Suppressor macrophage treated with lipopolysaccharide for 1 hour (primary cell): ENCODE results near the gene PYY.
"Not testable (repeated sequence)": the region's sequence is repeated elsewhere in the genome, so short reads cannot be mapped to it uniquely, and the experiment has no call there.

Source experiments
- DNase-seq, 3 donors: peaks; one replicate each; pipeline ENCODE4 v3.0.0-alpha.2; 2020 to 2022

PYY gene

DNA sequence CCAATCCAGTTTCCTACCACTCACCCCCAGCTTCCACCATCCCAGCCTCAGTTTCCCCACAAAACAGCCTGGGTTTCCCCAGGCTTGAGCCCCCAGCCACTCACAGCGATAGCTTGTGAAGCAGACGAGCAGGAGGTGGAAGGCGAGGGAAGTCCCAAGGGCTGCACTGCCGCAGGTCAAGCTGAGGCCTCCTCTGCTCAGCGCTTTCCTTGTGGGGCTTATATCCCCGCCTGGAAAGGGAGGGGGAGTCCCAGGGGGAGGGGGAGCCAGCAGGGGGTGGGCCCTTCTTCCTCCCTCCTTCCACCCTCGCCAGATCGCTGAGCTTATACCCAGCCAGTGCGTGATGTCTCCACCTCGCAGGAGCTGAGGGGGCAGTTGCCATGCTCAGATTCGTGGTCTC, at the start of gene PYY:
Gene PYY (minus strand): TSS at position 195 of the 400 bp plus-strand sequence. CDS start 457 bp downstream, outside the sequence.
- no peak for DNase-seq

DNA sequence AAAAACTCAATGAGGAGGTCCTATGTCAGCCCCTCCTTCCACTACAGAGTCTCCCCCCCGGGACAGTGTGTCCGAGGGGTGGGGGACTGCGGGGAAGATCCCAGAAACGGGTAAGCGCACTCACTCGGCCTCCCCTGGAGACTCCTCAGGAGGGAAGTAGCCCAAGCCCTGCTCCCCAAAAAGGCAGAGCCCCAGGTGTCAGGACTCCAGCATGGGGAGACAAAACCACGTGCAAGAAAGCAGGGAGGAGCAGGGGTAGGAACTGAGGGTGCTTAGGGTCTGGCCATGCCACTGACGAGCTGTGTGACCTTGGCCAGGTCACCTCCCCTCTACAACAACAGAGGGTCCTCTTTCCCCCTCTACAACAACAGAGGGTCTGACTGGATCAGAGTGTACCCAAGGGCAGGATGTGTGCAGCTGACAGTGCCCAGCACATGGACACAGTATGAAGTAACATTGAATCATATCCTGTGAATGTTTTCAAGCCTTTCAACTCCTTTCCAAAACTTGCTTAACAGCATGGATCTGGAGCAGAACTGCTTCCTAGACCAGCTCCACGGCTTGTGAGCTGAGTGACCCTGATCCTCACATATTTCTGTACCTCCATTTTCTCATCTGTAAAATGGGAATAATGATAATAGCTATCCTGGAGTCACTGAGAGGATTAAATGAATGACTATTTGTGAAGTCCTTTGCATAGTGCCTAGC, 48.6 kb upstream of the PYY start:
- peak in 2 of 3 donors; percentile 22 to 25 for DNase-seq

DNA sequence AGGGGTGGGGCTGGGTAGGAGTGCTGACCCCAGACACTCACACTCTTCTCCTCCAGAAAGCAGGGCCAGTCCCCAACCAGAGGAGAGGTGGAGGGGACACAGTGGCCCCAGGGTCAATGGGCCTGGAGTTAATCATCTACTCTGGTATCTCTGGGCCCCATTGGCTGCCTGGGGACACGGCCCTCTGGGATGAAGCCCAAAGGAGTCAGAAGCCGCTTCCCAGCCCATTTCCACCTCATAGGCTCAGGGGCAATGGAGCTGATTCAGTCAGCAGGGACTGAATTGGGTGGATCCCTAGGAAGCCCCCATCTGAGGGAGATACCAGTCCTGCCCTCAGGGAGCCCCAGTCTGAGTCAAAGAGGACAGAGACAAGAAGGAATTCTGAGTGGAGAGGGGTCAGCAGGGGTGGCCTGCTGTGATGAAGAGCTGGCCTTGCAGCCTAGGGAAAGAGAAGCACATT, 47.8 kb upstream of the PYY start:
- no peak for DNase-seq

DNA sequence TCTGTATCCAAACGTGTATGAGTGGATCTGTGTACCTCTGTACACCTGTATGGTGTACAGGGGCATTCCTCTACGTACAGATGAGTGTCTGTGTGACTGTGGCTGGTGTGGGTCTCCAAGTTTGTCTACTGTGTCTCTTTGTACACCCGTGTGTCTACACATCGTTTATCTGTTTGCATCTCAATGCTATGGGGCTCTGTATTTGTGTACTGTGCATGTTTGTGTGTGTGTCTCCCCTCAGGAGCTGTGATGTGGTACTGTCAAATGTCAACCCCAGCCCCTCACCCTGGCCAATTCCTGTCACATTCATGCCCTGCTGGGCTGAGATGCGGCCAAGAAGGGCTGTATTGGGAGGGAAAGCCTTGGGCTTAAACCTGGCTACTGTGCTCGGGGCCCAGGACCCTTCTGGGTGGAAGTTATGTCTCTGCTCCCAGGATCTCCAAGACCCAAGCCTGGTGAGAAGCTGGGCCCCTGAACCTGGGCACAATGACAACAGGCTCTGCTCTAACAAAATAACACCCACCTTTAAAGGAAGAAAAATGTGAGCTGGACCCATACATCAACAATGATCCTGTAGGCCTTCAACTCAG, 47.2 kb upstream of the PYY start:
- DNase-seq = no peak

DNA sequence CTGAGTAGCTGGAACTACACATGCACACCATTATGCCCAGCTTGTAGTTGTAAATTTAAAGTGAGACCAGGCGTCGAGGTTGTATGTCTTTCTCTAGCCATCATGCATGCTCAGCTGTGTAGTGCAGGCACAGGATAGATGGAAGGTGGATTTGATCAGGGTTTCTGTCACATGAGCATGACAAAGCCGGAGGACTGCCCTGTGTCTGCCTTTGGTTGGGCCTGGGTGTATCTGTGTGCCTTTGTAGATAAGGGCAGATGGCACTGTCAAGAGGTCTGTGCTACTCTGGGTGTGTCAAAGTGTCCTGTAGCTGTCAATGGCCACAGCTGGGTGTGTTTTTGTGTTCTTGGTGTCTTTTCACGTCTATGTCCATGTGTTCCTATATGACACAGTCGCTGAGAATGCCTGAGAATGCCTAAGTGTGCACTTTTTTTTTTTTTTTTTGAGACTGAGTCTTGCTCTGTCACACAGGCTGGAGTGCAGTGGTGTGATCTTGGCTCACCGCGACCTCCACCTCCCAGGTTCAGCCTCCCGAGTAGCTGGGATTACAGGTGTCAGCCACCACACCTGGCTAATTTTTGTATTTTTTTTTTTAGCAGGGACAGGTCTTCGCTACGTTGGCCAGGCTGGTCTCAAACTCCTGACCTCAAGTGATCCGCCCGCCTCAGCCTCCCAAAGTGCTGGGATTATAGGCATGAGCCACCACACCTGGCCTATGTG, 46.6 kb upstream of the PYY start:
- DNase-seq = no peak

DNA sequence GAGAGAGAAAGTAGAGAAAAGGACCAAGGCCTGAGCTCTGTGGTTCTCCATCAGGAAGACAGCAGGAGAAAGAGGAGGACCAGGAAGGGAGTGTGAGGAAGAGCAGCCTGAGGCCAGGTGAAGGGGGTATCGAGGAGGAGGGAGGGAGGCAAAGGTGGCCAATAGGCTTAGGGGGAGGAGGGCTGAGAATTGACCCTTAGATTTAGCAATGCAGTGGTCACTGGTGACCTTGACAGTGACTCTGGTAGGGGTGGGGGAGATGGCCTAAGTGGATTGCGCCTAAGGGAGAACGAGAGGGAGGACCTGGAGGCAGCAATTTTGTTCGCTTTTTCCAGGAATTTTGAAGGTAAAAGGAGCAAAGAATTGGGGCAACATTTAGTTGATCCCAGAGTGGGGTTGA, 45.3 kb upstream of the PYY start:
- DNase-seq = no peak

DNA sequence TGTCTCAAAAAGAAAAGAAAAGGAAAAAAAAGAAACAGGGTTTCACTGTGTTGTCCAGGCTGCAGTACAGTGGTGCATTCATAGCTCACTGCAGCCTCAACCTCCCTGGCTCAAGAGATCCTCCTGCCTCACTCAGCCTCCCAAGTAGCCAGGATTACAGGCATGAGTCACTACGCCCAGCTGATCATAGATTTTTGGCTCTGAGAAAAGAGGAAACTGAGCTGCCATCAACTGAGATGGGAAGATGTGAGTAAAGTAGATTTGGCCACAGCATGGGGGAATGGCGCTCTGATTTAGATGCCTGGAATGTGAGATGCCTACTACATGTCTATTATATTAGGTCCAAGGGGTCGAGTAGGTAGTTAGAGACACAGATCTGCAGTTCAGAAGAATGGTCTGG, 44.8 kb upstream of the PYY start:
- peak; percentile 72 to 80 (median 79) for DNase-seq

DNA sequence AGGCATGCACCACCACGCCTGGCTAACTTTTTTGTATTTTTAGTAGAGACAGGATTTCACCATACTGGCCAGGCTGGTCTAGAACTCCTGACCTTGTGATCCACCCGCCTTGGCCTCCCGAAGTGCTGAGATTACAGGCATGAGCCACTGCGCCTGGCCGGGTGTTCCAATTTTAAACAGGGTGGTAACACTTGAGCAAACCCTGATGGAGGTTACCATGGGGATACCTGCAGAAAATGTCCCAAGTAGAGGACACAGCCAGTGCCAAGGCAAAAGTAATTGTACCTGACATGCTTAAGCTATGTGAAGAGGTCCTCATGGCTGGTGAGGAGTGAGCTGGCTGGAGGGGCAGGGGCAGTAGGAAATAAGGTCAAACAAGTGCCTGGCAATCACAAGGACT, 43.4 kb upstream of the PYY start:
- not testable (repeated sequence) for DNase-seq

DNA sequence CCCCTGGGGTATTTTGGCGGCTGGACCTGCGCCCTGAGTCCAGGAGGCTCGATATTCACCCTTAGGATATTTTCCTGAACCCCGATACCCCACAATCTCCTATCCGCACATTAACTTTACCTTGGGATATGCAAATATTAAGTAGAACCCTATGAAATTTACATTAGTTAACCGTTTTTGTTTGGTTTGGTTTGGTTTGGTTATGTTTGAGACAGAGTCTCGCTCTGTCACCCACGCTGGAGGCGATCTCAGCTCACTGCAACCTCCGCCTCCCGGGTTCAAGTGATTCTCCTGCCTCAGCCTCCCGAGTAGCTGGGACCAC, 41.4 kb upstream of the PYY start:
- no peak for DNase-seq

DNA sequence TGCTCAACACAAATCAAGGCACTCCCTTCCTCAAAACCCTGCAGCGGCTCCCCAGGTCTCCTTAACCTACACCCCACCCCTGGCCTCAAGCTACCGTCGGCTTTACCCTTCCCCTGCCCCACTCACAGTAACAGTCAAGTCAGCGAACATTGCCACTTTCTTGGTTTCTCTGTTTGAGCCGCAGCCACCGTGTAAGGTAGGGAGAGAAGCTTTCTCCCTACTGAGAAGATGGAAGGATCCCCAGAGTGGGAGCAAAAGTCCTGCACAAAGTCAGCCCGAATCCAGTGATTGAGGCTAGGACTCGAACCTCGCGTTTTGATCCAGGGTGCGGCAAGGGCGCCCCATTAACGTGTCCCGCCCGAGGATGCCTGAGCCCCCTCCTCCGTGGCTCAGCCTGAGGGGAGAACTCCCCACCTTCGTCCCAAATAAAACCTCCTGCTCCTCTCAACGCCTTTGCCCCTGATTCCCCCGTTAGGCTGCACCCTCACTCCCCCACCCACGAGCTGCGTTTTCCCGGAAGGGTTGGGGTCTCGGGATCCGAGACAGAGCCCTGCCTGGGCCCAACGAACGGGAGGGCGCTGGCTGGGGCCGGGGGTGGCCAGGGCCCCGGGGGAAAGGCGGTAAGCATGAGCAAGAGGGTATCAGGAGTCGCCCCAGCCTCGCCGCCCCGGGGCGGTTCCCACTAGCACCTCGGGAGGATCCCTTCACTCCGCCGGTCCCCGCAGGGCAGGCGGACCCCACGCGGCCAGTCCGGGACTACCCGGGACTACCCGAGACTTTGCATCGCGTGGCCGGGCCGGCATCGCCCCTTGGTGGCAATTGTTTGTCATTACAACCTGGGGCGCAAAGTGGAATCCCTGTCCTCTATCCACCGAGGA, 40.8 kb upstream of the PYY start:
- DNase-seq = peak; percentile 79 to 90 (median 87)

DNA sequence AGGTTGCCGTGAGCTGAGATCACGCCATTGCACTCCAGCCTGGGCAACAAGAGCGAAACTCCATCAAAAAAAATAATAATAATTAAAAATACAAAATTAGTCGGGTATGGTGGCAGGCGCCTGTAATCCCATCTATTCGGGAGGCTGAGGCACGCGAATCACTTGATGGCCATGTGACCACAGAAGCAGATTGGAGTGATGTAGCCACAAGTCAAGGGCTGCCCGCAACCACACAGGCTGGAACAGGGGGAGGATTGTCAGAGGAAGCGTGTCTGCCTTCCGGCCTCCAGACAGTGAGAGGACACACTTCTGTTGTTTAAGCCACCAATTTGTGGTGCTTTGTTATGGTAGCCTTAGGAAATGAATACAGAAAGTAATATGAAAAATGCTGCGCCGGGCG, 38.9 kb upstream of the PYY start:
- DNase-seq = no peak

DNA sequence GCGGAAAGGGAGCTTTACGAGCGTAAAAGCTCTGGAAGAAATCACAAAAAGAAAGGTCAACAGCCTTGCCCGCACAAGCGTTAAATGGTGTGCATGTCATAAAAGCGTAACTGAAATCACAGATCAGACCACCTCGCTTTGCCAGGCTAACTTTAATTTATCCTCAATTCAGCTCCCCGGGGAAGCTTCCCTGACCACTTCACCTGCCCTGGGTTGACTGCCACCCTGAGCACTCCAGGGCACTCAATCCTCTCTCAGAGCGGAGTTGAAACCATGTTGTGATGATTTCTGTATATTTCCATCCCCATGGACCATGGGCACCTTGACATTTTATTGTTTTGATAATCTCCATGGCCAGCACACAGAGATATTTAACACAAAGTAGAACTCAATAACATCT, 34.6 kb upstream of the PYY start:
- DNase-seq = no peak

DNA sequence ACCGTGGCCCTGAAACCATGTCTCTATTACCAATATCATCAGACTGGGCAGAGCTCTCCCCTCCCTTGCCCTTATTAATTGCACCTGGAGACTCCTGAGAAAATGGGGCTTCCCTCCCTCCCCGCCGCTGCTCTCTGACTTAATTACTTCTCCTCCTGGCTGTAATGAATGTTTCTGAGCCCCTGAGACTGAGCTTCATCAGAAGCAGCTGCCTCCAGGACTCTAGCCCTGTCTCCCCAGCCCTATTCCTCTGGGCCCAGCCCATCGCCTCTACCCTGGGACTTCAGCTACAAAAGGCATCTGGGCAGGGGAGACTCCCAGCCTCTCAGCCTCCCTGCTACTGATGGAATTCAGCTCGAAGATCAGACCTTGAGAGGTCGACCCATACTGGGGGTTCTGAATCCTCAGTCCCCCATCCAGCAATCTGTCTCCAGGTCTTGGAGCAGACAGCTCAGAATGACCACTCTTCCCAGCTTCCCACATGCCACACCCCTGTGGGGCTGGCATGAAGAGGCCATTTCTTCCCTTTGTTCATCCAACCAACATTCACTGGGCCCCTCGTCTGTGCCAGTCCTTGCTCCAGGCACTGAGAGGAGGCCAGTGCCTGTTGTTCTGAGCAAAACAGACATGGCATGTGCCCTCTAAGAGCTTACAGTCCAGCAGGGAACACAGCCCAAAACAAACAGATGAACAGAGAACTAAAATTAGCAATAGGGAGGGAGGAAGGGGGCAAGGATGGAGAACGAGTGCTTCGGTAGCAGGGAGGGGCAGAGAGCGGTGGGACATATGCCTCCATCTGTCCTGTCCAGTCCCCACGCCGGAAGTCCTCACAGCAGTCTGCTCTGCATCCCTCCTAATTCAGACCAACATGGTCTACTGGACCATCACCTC, 33.6 kb upstream of the PYY start:
- no peak for DNase-seq

DNA sequence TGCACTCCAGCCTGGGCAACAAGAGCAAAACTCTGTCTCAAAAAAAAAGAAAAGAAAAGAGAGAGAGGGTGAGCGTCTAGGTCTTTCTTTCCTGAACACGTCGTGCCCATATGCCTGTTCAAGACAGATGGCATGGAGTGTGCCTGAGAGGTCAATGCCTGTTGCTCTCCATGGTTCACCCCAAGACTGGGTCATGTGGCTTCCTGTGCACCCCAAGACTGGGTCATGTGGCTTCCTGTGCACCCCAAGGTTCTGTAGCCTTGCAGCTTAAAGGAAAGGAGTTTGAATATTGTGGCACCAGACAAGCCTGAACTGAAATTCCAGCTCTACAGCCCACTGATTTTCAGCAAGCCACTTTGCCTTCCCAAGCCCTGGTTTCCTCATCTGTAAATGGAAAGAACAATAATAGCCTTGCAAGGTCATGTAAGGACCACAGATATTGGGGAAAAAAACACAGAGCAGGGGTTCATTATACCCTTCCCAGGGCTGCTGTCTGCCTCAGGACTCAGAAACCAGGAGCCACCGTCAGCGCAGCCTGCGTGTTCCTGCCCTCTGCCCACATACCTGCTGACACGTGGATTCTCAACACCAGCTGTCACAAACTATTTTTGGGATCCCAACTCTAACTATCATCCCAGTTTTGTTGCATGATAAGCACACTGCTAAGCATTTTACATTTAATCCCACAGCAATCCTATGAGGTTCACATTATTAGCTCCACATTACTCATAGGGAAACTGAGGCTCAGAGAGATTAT, 32.7 kb upstream of the PYY start:
- DNase-seq = no peak

DNA sequence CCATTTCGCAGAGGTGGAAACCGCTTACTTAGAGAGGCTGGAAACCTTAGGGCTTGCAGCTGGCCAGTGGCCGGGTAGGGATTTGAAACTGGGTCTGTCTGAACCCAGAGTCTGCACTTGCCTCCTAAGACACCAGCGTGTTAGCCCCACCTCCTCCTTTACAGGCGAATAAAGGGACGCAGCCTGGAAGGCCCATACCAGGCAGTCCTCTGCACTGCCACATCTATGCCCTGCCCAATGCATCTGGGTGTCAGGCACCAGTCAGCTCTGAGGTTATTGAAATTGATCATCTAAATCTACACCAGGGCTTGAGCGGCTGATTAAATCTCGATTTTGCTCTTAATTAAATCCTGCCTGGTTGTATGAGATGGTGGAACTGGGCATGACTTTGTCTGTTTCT, 30.8 kb upstream of the PYY start:
- DNase-seq = no peak

DNA sequence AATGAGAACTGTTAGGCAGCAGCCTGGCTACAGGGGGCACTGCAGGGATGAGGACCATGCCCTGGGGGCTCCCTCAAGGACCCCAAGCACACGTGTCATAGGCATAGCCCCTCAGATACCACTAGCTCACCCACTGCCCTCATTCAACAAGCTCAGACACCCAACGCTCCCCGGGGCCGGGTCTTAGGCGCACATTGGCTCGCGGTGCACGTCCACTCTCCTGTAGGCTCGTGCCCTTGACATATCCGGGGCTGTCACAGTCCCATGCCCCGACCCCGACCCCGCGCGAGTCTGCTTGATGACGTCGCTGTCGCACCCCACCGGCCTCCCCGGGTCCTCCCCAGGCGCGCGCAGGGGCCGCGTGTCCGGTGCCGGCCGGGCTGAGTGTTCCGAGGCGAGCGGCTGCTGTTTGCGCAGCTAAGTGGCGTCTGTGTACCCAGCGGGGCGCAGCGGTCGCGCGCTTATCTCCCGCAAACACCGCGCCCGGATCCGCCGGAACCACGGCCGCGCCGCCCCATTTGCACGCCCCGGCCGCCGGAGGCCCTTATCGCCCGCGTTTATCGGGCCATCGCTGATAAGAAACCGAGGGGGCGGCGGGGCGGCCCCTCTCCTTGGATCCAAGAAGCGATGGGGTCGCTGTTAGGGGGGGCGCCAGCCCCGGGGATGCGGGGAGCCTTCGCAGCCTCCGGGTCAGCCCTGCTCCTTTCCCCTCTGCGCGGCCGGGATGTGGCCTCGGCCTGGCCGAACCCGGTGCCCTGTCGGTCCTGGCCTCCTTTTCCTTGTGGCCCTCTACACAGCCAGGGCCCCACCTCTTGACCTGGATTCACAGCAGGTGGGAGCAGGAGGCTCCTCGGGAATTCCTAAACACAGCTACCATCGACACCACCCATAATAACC, 30.0 kb upstream of the PYY start:
- DNase-seq = peak in 1 of 3 donors; percentile 10

DNA sequence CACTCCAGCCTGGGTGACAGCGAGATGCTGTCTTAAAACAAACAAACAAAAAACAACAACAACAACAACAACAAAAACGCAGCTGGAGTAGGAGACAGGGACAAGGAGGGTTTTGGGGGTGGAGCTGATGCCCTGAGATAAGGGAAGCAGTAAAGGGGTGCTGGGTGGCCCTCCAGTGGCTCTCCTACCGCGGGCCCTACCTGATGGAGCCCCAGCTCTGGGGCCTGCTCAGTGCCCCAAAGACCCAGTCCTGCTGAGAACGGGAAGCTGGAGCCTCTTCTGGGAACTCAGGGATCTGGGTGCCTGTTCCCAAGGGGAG, 29.4 kb upstream of the PYY start:
- no peak for DNase-seq

DNA sequence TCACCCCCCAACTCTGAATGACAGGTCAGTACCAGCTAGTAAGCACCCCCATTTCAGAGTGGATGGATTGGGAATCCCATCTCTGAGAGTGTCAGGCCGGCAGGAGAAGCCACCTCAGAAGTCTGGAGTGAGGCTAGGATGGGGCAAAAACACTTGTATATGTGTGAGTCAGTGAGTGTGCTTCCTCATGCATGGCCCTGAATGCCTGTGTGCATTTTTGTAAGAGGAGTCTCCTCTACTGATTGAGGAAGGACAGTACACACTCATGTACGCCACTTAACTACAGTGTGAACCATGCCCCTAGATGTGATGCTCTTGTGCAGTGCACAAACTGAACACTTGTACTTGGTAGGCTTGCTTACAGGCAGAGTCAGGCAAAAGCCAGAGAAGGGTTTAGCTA, 28.4 kb upstream of the PYY start:
- no peak for DNase-seq

DNA sequence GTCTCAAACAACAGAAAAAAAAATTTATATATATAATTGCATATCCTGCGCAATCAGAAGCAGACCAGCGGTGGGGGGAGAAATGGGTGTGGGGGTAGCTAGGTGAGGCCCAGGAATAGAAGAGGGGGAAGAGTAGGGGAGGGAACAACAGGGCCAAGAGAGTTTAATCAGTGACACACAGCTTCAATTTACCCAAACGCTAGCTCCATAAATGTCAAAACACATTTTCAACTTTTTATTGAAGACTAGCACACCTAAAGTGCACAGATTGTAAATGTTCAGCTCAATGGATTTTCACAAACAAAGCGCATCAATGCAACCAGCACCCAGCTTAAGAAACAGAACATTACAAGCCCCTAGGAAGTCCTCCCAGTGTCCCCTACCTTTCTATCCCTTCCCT, 25.9 kb upstream of the PYY start:
- DNase-seq = no peak

DNA sequence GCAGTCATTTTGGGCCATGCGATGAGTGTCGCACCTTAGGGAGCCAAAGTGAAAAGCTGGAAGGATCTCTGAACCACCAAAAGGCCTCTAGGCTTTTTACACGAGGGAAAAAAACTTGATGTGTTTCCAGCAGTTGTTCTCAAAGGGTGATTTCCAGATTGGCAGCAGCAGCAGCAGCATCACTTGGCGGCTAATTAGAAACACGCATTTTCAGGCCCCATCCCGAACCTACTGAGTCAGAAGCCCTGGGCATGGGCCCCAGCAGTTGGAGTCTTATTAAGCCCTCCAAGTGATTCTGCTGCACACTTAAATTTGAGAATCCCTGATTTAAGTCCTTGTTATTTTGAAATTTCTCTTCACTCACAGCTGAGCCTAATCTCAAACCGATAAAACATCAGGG, 25.3 kb upstream of the PYY start:
- no peak for DNase-seq

DNA sequence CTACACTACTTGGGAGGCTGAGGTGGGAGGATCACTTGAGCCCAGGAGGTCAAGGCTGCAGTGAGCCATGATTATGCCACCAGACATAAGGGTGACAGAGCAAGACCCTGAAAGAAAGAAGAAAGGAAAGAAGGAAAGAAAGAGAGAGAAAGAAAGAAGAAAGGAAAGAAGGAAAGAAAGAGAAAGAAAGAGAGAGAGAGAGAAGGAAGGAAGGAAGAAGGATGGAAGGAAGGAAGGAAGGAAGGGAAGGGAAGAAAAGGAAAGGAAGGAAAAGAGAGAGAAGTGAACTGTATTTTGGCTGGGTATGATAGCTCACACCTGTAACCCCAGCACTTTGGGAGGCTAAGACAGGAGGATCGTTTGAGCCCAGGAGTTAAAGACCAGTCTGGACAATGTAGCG, 24.3 kb upstream of the PYY start:
- DNase-seq = no peak
